ENCODE results near the gene EZH1.

DNA sequence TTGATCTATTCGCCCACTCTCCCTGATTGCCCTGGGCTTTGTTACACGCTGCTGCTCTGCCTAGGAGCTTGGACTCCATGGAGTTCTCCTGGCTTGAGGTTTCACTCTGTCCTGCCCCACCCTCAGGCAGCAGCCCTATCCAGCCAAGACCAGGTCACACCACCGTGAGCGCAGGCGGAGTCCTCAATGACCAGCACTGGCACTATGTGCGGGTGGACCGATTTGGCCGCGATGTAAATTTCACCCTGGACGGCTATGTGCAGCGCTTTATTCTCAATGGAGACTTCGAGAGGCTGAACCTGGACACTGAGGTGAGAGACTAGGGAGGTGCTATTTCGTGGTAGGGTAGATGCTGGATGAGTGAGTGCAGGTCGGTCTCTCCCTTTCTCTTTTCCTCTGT is 59.0 kb downstream of the EZH1 start:
- TF ChIP-seq POLR2A (IDR thresholded peaks at IDR 0.05; ENCODE audit: low read depth, low read length) (no peak), POLR2AphosphoS5 (IDR thresholded peaks at IDR 0.05; ENCODE audit: low read depth, low read length) (no peak), TAF1 (IDR thresholded peaks at IDR 0.05; ENCODE audit: borderline replicate concordance, low read depth, low read length) (no peak)

Data from GM12892 (cell line).